Upper lobe of right lung (tissue), 1 donor: ENCODE results near the gene SIGLEC6. TPM values are rescaled to one million over a fixed set of nuclear protein-coding genes. Genes with fewer than 3 reads are reported as not detected.

Experiments used
- ATAC-seq: fragments of 200-7000 bp; cut with Tn5 transposase; one replicate; pipeline ENCODE4 v1.9.1; 2020; ENCODE audit warnings: mild to moderate bottlenecking, moderate library complexity
- DNase-seq: peaks from one replicate; pipeline ENCODE4 v3.0.0-alpha.2; 2020
- H3K27ac ChIP-seq: fragments of 200-600 bp; one replicate; pipeline ENCODE4 v1.8.0; 2022
- H3K27me3 ChIP-seq: fragments of 200-600 bp; one replicate; pipeline ENCODE4 v1.8.0; 2022; ENCODE audit warnings: mild to moderate bottlenecking
- H3K36me3 ChIP-seq: fragments of 200-600 bp; one replicate; pipeline ENCODE4 v1.8.0; 2022
- H3K4me1 ChIP-seq: fragments of 200-600 bp; one replicate; pipeline ENCODE4 v1.8.0; 2022
- H3K4me3 ChIP-seq: fragments of 200-600 bp; one replicate; pipeline ENCODE4 v1.8.0; 2022; ENCODE audit warnings: mild to moderate bottlenecking
- H3K9me3 ChIP-seq: fragments of 200-600 bp; one replicate; pipeline ENCODE4 v1.8.0; 2022
- CTCF ChIP-seq: fragments of 200-600 bp; IDR thresholded peaks from one replicate; pipeline ENCODE4 v1.8.0; 2022; ENCODE audit warnings: antibody characterized with exemption
- intact Hi-C: fragments of 100-400 bp; cut with DNase I; formaldehyde crosslinking; loops from one replicate; pipeline ENCODE4 v1.11.0; 2022
- total RNA-seq: library from RNA; stranded (reverse); fragmentation: NEBNext Ultra II Directional; extraction: Animal tissue kit (Norgen Biotek cat#: 25700); gene quantifications from one replicate; pipeline ENCODE4 v1.2.1, GENCODE V29; 2021
- donor health status: DM: no; HTN: yes; CAD: no; lungs with severe emphysema.

The SIGLEC6 gene
- total RNA-seq, 1 donor from 2014 or later, result 9.4 TPM

- DNase-seq, result no peak
- TF ChIP-seq CTCF, result no peak
- intact Hi-C loops, result no loop called here
- no peaks in the 10 kb centered on the region for H3K9me3 ChIP-seq
- H3K36me3 ChIP-seq, result no peaks in the 10 kb centered on the region
- ATAC-seq, result no peak
- peaks cover 18% of the 10 kb centered on the region for H3K27me3 ChIP-seq
- H3K4me3 ChIP-seq, result no peak within 1 kb of the TSS
- no peak within 1 kb of the TSS for H3K27ac ChIP-seq
- no peaks in the 10 kb centered on the region for H3K4me1 ChIP-seq
Measured at GRCh38 chr19:51478381-51479234, 52.9 kb downstream of the SIGLEC6 start, which contains the start of gene CEACAM18. CEACAM18 (plus strand) TSS chr19:51478539.

- H3K9me3 ChIP-seq, result no peaks in the 10 kb centered on the region
- no peaks in the 10 kb centered on the region for H3K36me3 ChIP-seq
- no peaks in the 10 kb centered on the region for H3K4me1 ChIP-seq
- intact Hi-C loops, result no loop called here
- no peak overlapping the region for H3K4me3 ChIP-seq
- ATAC-seq (no peak), DNase-seq (no peak)
- no peak for TF ChIP-seq CTCF
- no peak overlapping the region for H3K27ac ChIP-seq
- peaks cover 24% of the 10 kb centered on the region for H3K27me3 ChIP-seq
Measured at GRCh38 chr19:51477344-51477743, 54.1 kb downstream of the SIGLEC6 start.

- intact Hi-C loops, result no loop called here
- Histone ChIP-seq H3K4me3 (no peak overlapping the region), H3K36me3 (no peaks in the 10 kb centered on the region), H3K4me1 (no peaks in the 10 kb centered on the region), H3K9me3 (no peaks in the 10 kb centered on the region), H3K27ac (no peak overlapping the region), H3K27me3 (peaks cover 30% of the 10 kb centered on the region)
- DNase-seq (no peak), ATAC-seq (no peak)
- no peak for TF ChIP-seq CTCF
Measured at GRCh38 chr19:51476164-51476563, 55.3 kb downstream of the SIGLEC6 start.

GRCh38 chr19:51473009-51473707 lies 58.3 kb downstream of the SIGLEC6 start:
- peak; percentile 92 for TF ChIP-seq CTCF

GRCh38 chr19:51472607-51473006 lies 58.9 kb downstream of the SIGLEC6 start:
- no peaks in the 10 kb centered on the region for H3K36me3 ChIP-seq
- H3K27me3 ChIP-seq, result peaks cover 27% of the 10 kb centered on the region
- H3K9me3 ChIP-seq, result no peaks in the 10 kb centered on the region
- H3K4me3 ChIP-seq, result no peak overlapping the region
- intact Hi-C loops, result no loop called here
- no peak for ATAC-seq
- no peaks in the 10 kb centered on the region for H3K4me1 ChIP-seq
- DNase-seq, result no peak
- no peak overlapping the region for H3K27ac ChIP-seq
- no peak for TF ChIP-seq CTCF

More at GRCh38 chr19:51473009-51473707, 58.3 kb downstream of the SIGLEC6 start:
- Histone ChIP-seq H3K27ac (no peak overlapping the region), H3K4me1 (no peaks in the 10 kb centered on the region), H3K4me3 (no peak overlapping the region), H3K9me3 (no peaks in the 10 kb centered on the region), H3K36me3 (no peaks in the 10 kb centered on the region), H3K27me3 (peaks cover 27% of the 10 kb centered on the region)
- intact Hi-C loops, result no loop called here
- ATAC-seq (peak; percentile 93), DNase-seq (no peak)
